ENCODE measurements around the gene SORBS2.

Gene SORBS2

GRCh38 chr4:185638093-185638492 is 173.9 kb downstream of the SORBS2 start:
- ATAC-seq (no peak), DNase-seq (no peak)

GRCh38 chr4:185637163-185637875 is 174.7 kb downstream of the SORBS2 start:
- DNase-seq (no peak), ATAC-seq (no peak)

GRCh38 chr4:185634066-185634652 is 177.8 kb downstream of the SORBS2 start:
- ATAC-seq (no peak), DNase-seq (no peak)

GRCh38 chr4:185626798-185627197 is 185.2 kb downstream of the SORBS2 start:
- no peak for DNase-seq
- ATAC-seq: no peak

- DNase-seq: no peak
- no peak for ATAC-seq
Measured at GRCh38 chr4:185625503-185625902, 186.5 kb downstream of the SORBS2 start.

- ATAC-seq: no peak
- DNase-seq: no peak
Measured at GRCh38 chr4:185624259-185624589, 187.8 kb downstream of the SORBS2 start.

GRCh38 chr4:185623444-185624258 is 188.3 kb downstream of the SORBS2 start:
- DNase-seq (no peak), ATAC-seq (no peak)

GRCh38 chr4:185608185-185608584 is 203.8 kb downstream of the SORBS2 start:
- ATAC-seq: no peak
- DNase-seq: no peak

- no peak for DNase-seq
Measured at GRCh38 chr4:185602397-185602796, 209.6 kb downstream of the SORBS2 start.

GRCh38 chr4:185600801-185601434 is 211.1 kb downstream of the SORBS2 start:
- ATAC-seq (no peak), DNase-seq (no peak)

More at GRCh38 chr4:185602397-185602796, 209.6 kb downstream of the SORBS2 start:
- ATAC-seq: no peak

GRCh38 chr4:185599553-185600243 is 212.3 kb downstream of the SORBS2 start:
- ATAC-seq (no peak), DNase-seq (no peak)

GRCh38 chr4:185598846-185599552 is 213.0 kb downstream of the SORBS2 start:
- ATAC-seq (no peak), DNase-seq (no peak)

- DNase-seq: peak; percentile 73
Measured at GRCh38 chr4:185597532-185598188, 214.3 kb downstream of the SORBS2 start.

GRCh38 chr4:185592845-185593488 is 219.0 kb downstream of the SORBS2 start:
- DNase-seq (no peak), ATAC-seq (no peak)

More at GRCh38 chr4:185597532-185598188, 214.3 kb downstream of the SORBS2 start:
- peak; percentile 52 for ATAC-seq

GRCh38 chr4:185592438-185592837 is 219.6 kb downstream of the SORBS2 start:
- no peak for DNase-seq
- no peak for ATAC-seq

- DNase-seq (no peak), ATAC-seq (no peak)
Measured at GRCh38 chr4:185591679-185592141, 220.3 kb downstream of the SORBS2 start.

- ATAC-seq (no peak), DNase-seq (no peak)
Measured at GRCh38 chr4:185590982-185591381, 221.0 kb downstream of the SORBS2 start.

- DNase-seq (no peak), ATAC-seq (no peak)
Measured at GRCh38 chr4:185589067-185589836, 222.7 kb downstream of the SORBS2 start.

- ATAC-seq (peak; percentile 93), DNase-seq (peak; percentile 68)
Measured at GRCh38 chr4:185587427-185588161, 224.4 kb downstream of the SORBS2 start.

Data from stimulated activated naive CD8-positive, alpha-beta T cell treated with anti-CD3 and anti-CD28 coated beads, Interleukin-15, Interleukin-2, amounts not matched to agents 100 U/mL and 50 U/mL, for 24 hours (primary cell).